H9 (cell line): Measurements from ENCODE around the gene ADAT1. TPM values are rescaled to one million over a fixed set of nuclear protein-coding genes. Genes with fewer than 3 reads are reported as not detected.

Source experiments
- DNase-seq: peaks from one replicate; pipeline ENCODE4 v3.0.0-alpha.2; 2017
- H2AFZ ChIP-seq: one replicate; pipeline ENCODE4 v1.6.1; 2013; ENCODE audit warnings: mild to moderate bottlenecking, low read length, control low read depth, moderate library complexity
- H2AK5ac ChIP-seq: 2 replicates; pipeline ENCODE4 v1.6.1; 2013; ENCODE audit warnings: low read length, control low read depth, mixed read lengths; ENCODE audit not compliant: insufficient read length
- H2BK120ac ChIP-seq: one replicate; pipeline ENCODE4 v1.6.1; 2013; ENCODE audit warnings: low read depth, mild to moderate bottlenecking, low read length, control low read depth, inconsistent platforms; ENCODE audit not compliant: poor library complexity, severe bottlenecking
- H2BK12ac ChIP-seq: 2 replicates; pipeline ENCODE4 v1.6.1; 2013; ENCODE audit warnings: low read length, control low read depth, mixed read lengths, low read depth; ENCODE audit not compliant: insufficient read length
- H2BK15ac ChIP-seq: 2 replicates; pipeline ENCODE4 v1.6.1; 2013; ENCODE audit warnings: low read depth, low read length, control low read depth
- H2BK20ac ChIP-seq: one replicate; pipeline ENCODE4 v1.6.1; 2013; ENCODE audit warnings: low read depth, mild to moderate bottlenecking, low read length, control low read depth, inconsistent platforms; ENCODE audit not compliant: poor library complexity, severe bottlenecking
- H2BK5ac ChIP-seq: 2 replicates; pipeline ENCODE4 v1.6.1; 2013; ENCODE audit warnings: low read length, control low read depth, mixed read lengths; ENCODE audit not compliant: insufficient read length
- H3K14ac ChIP-seq: 2 replicates; pipeline ENCODE4 v1.6.1; 2013; ENCODE audit warnings: low read length, control low read depth; ENCODE audit not compliant: insufficient read depth
- H3K18ac ChIP-seq: 2 replicates; pipeline ENCODE4 v1.6.1; 2013; ENCODE audit warnings: low read depth, mild to moderate bottlenecking, mixed read lengths, low read length, control low read depth; ENCODE audit not compliant: insufficient read length
- H3K23ac ChIP-seq: 2 replicates; pipeline ENCODE4 v1.6.1; 2013; ENCODE audit warnings: low read length, control low read depth, mixed read lengths, low read depth; ENCODE audit not compliant: insufficient read length
- H3K23me2 ChIP-seq: 2 replicates; pipeline ENCODE4 v1.6.1; 2013; ENCODE audit warnings: low read depth, mild to moderate bottlenecking, mixed read lengths, low read length, control low read depth; ENCODE audit not compliant: insufficient read length, poor library complexity, severe bottlenecking
- H3K27ac ChIP-seq: 2 replicates; pipeline ENCODE4 v1.5.1; 2013; ENCODE audit warnings: low read length, control low read depth, mixed read lengths, low read depth; ENCODE audit not compliant: insufficient read length
- H3K27me3 ChIP-seq: 2 replicates; pipeline ENCODE4 v1.6.1; 2013; ENCODE audit warnings: low read length, control low read depth, inconsistent platforms; ENCODE audit not compliant: insufficient read depth
- H3K4ac ChIP-seq: 2 replicates; pipeline ENCODE4 v1.6.1; 2013; ENCODE audit warnings: low read depth, mild to moderate bottlenecking, control low read depth, inconsistent platforms, low read length, moderate library complexity
- H3K4me1 ChIP-seq: 2 replicates; pipeline ENCODE4 v1.6.1; 2013; ENCODE audit warnings: low read length, control low read depth, inconsistent platforms; ENCODE audit not compliant: insufficient read depth
- H3K4me2 ChIP-seq: 2 replicates; pipeline ENCODE4 v1.6.1; 2013; ENCODE audit warnings: low read length, control low read depth, mixed read lengths; ENCODE audit not compliant: insufficient read length, insufficient read depth
- H3K56ac ChIP-seq: 2 replicates; pipeline ENCODE4 v1.6.1; 2013; ENCODE audit warnings: low read depth, mild to moderate bottlenecking, mixed read lengths, low read length, control low read depth; ENCODE audit not compliant: insufficient read length
- H3K79me1 ChIP-seq: 2 replicates; pipeline ENCODE4 v1.6.1; 2013; ENCODE audit warnings: low read depth, mild to moderate bottlenecking, moderate library complexity, low read length, control low read depth, inconsistent platforms; ENCODE audit not compliant: insufficient read depth, poor library complexity, severe bottlenecking
- H3K79me2 ChIP-seq: 2 replicates; pipeline ENCODE4 v1.6.1; 2013; ENCODE audit warnings: low read length, control low read depth, inconsistent platforms; ENCODE audit not compliant: insufficient read depth
- H3K9ac ChIP-seq: 2 replicates; pipeline ENCODE4 v1.6.1; 2013; ENCODE audit warnings: low read length, control low read depth, mixed read lengths; ENCODE audit not compliant: insufficient read length; ENCODE audit errors: extremely low read depth
- H3K9me3 ChIP-seq: one replicate; pipeline ENCODE4 v1.6.1; 2013; ENCODE audit warnings: low read depth, low read length, inconsistent platforms; ENCODE audit not compliant: control insufficient read depth
- H3T11ph ChIP-seq: one replicate; pipeline ENCODE4 v1.6.1; 2013; ENCODE audit warnings: mild to moderate bottlenecking, low read length, control low read depth, inconsistent platforms
- H4K20me1 ChIP-seq: one replicate; pipeline ENCODE4 v1.6.1; 2013; ENCODE audit not compliant: control insufficient read depth, insufficient read length, insufficient read depth
- H4K5ac ChIP-seq: 2 replicates; pipeline ENCODE4 v1.6.1; 2013; ENCODE audit warnings: low read depth, mild to moderate bottlenecking, mixed read lengths, low read length, control low read depth; ENCODE audit not compliant: insufficient read length
- H4K8ac ChIP-seq: replicated peaks from 2 replicates; pipeline ENCODE4 v1.6.1; 2013; ENCODE audit warnings: low read length, control low read depth, mixed read lengths, low read depth; ENCODE audit not compliant: insufficient read length
- H4K91ac ChIP-seq: 2 replicates; pipeline ENCODE4 v1.6.1; 2013; ENCODE audit warnings: low read depth, mild to moderate bottlenecking, moderate library complexity, mixed read lengths, low read length, control low read depth; ENCODE audit not compliant: insufficient read length
- H3K27ac Mint-ChIP-seq, 3 experiments: 2 replicates in 2 of 3; 3 replicates in 1 of 3; pipeline ENCODE4 v1.8.0; 2020 to 2021; ENCODE audit warnings: mixed read lengths in 3 of 3, mild to moderate bottlenecking in 1 of 3, moderate library complexity in 1 of 3
- H3K27me3 Mint-ChIP-seq: 2 replicates; pipeline ENCODE4 v1.8.0; 2021; ENCODE audit warnings: low read depth, mild to moderate bottlenecking, moderate library complexity, mixed read lengths
- H3K36me3 Mint-ChIP-seq, 3 experiments: 2 replicates in 2 of 3; 3 replicates in 1 of 3; pipeline ENCODE4 v1.8.0; 2020 to 2021; ENCODE audit warnings: low read depth in 3 of 3, mixed read lengths in 3 of 3; ENCODE audit not compliant: insufficient read depth in 1 of 3
- H3K4me1 Mint-ChIP-seq, 2 experiments: 2 replicates each; pipeline ENCODE4 v1.8.0; 2020; ENCODE audit warnings: mixed read lengths in 2 of 2
- H3K4me3 Mint-ChIP-seq, 2 experiments: 2 replicates in 1 of 2; 3 replicates in 1 of 2; pipeline ENCODE4 v1.8.0; 2020 to 2021; ENCODE audit warnings: mild to moderate bottlenecking in 2 of 2, mixed read lengths in 2 of 2, moderate library complexity in 1 of 2
- H3K9me3 Mint-ChIP-seq, 2 experiments: 2 replicates in 1 of 2; 3 replicates in 1 of 2; pipeline ENCODE4 v1.8.0; 2020; ENCODE audit warnings: mild to moderate bottlenecking in 2 of 2, mixed read lengths in 2 of 2, moderate library complexity in 1 of 2
- WGBS: extraction: QIAGEN DNeasy Blood & Tissue Kit; methylation state at CpG from one replicate; pipeline ENCODE4 v1.1.7; 2013; ENCODE audit warnings: missing lambda C conversion rate, low lambda C conversion rate, mixed read lengths; ENCODE audit not compliant: insufficient read length; ENCODE audit errors: extremely low coverage; 5-methylcytosine and 5-hydroxymethylcytosine counted together
- total RNA-seq: library from RNA; stranded (reverse); gene quantifications from 2 replicates; pipeline ENCODE4 v1.2.1, GENCODE V29; 2021
- TF ChIP-seq, protein P1 (sequence below): fragments of 200-600 bp; sonication (generic); conservative IDR thresholded peaks from 3 replicates; pipeline ENCODE4 v1.8.0; 2021; ENCODE audit warnings: antibody characterized with exemption, mild to moderate bottlenecking

ADAT1 gene
- total RNA-seq, 1 experiment from 2014 or later, result 54.2 TPM

DNA sequence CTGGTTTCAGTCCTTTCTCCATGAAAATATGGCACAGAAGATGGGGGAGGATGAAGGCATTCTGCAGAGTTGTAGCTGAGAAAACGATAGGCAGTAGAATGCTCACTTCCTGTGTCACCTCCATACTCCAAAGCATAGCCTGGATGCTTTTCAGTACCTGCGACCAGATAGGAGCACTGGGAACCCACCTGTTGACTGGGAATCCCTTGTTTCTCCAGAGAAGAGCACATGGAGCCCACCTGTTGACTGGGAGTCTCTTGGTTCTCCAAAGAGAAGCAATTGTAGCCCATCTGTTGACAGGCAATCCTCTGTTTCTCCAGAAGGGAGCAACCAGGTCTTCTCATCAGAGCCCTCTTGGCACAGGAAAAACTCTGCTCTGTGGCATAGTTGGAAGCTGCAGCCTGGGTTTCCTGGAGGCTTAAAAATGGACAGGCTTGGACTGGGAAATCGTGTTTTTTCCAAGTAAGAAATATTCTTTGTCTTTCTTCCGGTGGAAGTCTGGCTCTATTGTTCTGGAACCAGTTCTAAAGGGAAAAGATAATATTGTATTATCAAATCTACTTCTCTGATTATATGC lies 37.7 kb upstream of the ADAT1 start:
- WGBS, result no CpG with 5 or more reads among the region's 4 CpGs
- H2BK15ac ChIP-seq, result no peak overlapping the region

More for the DNA sequence above, 37.7 kb upstream of the ADAT1 start:
- H3K4ac ChIP-seq, result no peak overlapping the region
- H3K23ac ChIP-seq, result no peak overlapping the region
- no peak overlapping the region for H3K9ac ChIP-seq
- H3K4me2 ChIP-seq, result no peak overlapping the region
- no peaks in the 10 kb centered on the region for H3K4me1 ChIP-seq
- no peak overlapping the region for H4K91ac ChIP-seq
- H3K36me3 Mint-ChIP-seq, result peaks cover 6 to 27% (median 24%) of the 10 kb centered on the region in 3 experiments; a peak in 6 of 7 replicates
- no peak overlapping the region for H3K56ac ChIP-seq
- TF ChIP-seq, protein P1, sequence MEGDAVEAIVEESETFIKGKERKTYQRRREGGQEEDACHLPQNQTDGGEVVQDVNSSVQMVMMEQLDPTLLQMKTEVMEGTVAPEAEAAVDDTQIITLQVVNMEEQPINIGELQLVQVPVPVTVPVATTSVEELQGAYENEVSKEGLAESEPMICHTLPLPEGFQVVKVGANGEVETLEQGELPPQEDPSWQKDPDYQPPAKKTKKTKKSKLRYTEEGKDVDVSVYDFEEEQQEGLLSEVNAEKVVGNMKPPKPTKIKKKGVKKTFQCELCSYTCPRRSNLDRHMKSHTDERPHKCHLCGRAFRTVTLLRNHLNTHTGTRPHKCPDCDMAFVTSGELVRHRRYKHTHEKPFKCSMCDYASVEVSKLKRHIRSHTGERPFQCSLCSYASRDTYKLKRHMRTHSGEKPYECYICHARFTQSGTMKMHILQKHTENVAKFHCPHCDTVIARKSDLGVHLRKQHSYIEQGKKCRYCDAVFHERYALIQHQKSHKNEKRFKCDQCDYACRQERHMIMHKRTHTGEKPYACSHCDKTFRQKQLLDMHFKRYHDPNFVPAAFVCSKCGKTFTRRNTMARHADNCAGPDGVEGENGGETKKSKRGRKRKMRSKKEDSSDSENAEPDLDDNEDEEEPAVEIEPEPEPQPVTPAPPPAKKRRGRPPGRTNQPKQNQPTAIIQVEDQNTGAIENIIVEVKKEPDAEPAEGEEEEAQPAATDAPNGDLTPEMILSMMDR, result no peak
- no peaks in the 10 kb centered on the region for H3K27me3 Mint-ChIP-seq
- no peak for DNase-seq
- H3T11ph ChIP-seq, result no peak overlapping the region
- no peaks in the 10 kb centered on the region for H3K9me3 ChIP-seq
- no peaks in the 10 kb centered on the region for H4K20me1 ChIP-seq
- no peak overlapping the region for H3K18ac ChIP-seq
- H2AFZ ChIP-seq, result no peak overlapping the region
- H2BK20ac ChIP-seq, result no peak overlapping the region
- no peaks in the 10 kb centered on the region for H3K23me2 ChIP-seq
- no peak overlapping the region for H2AK5ac ChIP-seq
- no peak overlapping the region for H3K27ac Mint-ChIP-seq
- no peak overlapping the region for H3K4me3 Mint-ChIP-seq
- H4K5ac ChIP-seq, result no peak overlapping the region
- H3K14ac ChIP-seq, result no peak overlapping the region
- H3K79me2 ChIP-seq, result no peaks in the 10 kb centered on the region
- no peaks in the 10 kb centered on the region for H3K79me1 ChIP-seq
- no peak overlapping the region for H2BK120ac ChIP-seq
- H4K8ac ChIP-seq, result no peak overlapping the region
- H3K27me3 ChIP-seq, result no peaks in the 10 kb centered on the region
- H3K9me3 Mint-ChIP-seq, result no peaks in the 10 kb centered on the region; a peak in 1 of 5 replicates
- peaks cover 0 to 2% of the 10 kb centered on the region in 2 experiments; a peak in 1 of 4 replicates for H3K4me1 Mint-ChIP-seq
- no peak overlapping the region for H2BK12ac ChIP-seq
- H2BK5ac ChIP-seq, result no peak overlapping the region
- no peak overlapping the region for H3K27ac ChIP-seq
